GM18505 (cell line): ENCODE results near the gene FXYD3.
A peak's percentile ranks its signal among the peaks of the same experiment; 100 is the strongest.

ENCODE experiments used
- ATAC-seq: cut with Tn5 transposase; IDR thresholded peaks from one replicate; pipeline ENCODE4 v1.9.1; 2021; ENCODE audit not compliant: unreplicated experiment
- POLR2A ChIP-seq: IDR thresholded peaks from 4 replicates; pipeline ENCODE4 v1.6.1; 2011; ENCODE audit warnings: borderline replicate concordance; ENCODE audit not compliant: insufficient read depth, insufficient read length; ENCODE audit errors: extremely low read depth

Gene FXYD3

GRCh38 chr19:35130761-35131720, 15.4 kb downstream of the FXYD3 start:
- no peak for TF ChIP-seq POLR2A
- no peak for ATAC-seq

- ATAC-seq: no peak
- no peak for TF ChIP-seq POLR2A
Observed at GRCh38 chr19:35132254-35132653, 16.6 kb downstream of the FXYD3 start.

DNA sequence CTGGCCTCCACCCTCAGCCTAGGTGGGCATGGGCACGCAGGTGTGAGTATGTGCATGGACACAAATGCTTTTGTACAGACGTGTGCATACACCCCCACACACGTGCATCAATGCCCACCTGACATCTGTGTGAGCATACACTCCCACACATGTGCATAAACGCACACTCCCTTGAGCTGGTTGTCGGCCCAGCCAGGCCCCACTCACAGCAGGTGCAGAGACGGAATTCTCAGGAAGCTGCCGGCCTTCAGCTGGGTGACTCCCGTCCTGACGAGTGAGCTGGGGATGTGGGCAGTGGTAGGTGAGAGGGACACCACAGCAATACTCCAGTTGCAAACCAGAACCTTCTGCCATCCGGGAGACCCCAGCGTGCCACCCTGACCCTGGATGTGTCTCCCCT, 18.2 kb downstream of the FXYD3 start:
- ATAC-seq: no peak
- no peak for TF ChIP-seq POLR2A

GRCh38 chr19:35134601-35135242, 19.1 kb downstream of the FXYD3 start, which contains the start of gene LGI4:
TSS of gene LGI4 (minus strand) at chr19:35135059. CDS start at chr19:35134680, 379 bp downstream.
- no peak for TF ChIP-seq POLR2A
- no peak for ATAC-seq

DNA sequence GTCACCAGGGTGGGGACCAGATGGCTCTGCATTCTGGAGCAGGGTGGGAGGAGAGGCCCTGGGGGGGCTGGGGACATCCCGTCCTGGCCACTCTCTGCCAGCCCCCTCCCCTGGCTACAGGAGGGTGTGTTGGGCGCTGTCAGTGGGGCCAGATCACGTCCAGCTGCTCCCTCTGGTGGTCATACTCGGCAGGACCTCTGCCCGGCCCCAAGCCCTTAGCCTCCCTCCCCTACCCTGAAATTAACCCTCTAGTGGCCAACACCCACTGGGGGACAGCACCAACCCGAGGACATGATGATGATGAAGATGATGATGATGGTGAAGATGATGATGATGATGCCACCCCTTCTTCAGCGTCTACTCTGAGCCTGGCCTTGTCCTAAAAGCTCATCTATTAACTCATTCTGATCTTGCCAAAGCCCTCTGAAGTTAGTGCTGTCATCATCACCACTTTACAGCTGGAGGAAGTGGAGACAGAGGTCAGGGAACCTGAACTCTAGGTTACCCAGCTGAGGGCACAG, 19.8 kb downstream of the FXYD3 start:
- no peak for TF ChIP-seq POLR2A
- ATAC-seq: no peak

- no peak for TF ChIP-seq POLR2A
- no peak for ATAC-seq
Observed at GRCh38 chr19:35136231-35136630, 20.6 kb downstream of the FXYD3 start.

GRCh38 chr19:35136977-35137702, 21.5 kb downstream of the FXYD3 start:
- no peak for TF ChIP-seq POLR2A
- no peak for ATAC-seq

DNA sequence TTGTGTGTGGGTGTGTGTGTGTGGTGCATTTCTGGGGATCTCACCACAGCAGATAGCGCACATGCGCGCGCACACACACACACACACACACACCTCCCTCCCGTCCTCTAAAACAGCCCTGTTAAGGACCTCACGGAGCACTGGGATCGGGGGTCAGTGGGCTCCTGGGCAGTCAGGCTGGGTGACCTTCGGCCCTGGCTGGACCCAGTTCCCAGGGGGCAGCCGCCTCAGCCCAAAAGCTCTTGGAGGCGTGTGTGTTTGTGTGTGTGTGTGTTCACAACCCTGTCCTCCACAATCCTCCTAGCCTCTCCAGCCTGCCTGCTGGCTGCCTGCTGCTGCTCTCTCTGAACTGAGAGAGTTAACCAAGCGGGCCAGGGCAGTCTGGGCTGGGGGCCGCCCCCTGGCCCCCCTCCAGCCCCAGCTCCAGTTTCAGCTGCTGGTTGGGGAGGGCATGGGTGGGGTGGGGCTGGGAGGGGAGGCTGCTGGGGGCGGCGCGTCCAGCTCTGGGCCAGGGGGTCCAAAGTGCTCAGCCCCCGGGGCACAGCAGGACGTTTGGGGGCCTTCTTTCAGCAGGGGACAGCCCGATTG, 22.8 kb downstream of the FXYD3 start, which contains the start of gene FXYD1:
Gene FXYD1, plus strand, starts transcription at position 520 of the 588 bp plus-strand sequence. CDS start 1,256 bp downstream, outside the sequence.
- no peak for TF ChIP-seq POLR2A
- no peak for ATAC-seq

DNA sequence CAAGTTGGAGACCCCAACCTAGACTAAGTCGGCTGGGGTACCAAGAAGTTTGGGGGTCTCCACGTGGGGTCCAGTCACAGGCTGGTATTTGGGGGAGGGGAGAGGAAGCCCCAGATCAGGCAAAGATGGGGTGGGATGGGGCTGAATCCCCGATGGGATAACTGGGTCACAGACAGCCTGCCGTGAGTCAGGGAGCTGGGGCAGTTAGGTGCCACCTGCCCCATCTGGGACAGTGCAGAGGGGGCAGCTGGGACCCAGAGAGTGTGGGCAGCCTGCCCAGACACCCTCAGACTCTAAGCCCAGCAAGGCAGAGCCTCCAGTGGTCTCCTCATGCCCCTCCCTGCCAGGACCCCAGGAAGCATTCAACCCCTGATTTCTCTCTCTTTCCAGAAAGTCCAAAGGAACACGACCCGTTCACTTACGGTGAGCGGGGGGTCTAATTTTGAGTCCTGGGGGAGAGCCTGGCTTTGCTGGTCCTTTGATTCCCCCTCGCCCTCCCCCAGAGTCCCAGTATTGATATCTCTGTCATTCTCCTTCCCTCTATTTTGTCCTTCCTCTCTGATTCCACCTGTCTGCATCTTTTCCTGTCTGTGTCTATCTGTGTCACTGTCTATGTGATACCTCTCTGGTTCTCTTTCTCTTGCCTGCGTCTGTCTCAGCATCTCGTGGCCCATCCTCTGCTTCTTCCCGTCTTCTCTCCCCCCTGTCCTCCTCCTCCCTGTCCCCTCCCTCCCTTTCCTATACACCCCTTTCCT, 24.8 kb downstream of the FXYD3 start:
- no peak for TF ChIP-seq POLR2A
- no peak for ATAC-seq

DNA sequence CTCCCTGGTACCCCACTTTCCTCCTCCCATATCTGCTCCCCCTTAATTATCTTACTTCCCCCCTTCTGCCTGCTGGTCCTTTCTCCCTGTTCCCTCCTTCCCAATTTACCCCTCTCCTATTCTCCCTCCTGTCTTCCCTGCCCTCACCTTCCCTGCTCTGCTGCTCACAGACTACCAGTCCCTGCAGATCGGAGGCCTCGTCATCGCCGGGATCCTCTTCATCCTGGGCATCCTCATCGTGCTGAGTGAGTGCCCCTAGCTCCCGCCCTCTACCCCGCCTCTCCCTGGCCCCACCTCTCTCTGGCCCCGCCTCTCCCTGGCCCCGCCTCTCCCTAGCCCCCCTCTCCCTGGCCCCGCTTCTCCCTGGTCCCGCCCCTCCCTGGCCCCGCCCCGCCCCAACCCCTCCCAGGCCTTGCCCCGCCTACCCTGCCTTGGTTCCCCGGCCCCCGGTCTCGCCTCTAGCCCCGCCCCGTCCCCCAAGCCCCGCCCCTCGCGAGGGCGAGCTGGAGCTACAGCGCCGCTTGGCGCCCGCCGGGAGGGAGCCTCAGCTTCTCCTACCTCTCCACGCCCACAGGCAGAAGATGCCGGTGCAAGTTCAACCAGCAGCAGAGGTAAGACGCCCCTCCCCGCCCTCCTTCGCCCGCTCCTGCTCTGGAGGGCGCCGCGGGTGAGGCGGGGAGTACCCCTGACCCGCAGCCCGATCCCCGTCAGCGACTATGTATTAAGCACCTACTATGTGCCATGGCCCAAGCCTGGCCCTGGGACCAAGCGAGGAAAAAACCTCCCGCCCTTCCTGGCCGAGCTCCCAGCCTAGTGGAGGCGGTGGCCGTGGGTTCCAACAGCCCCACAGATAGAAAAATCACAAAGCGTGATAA, 25.6 kb downstream of the FXYD3 start:
- no peak for TF ChIP-seq POLR2A
- peak; percentile 62 for ATAC-seq
